GM19023 (cell line): ENCODE measurements around the gene CARD10.

Experiments
- ATAC-seq: cut with Tn5 transposase; IDR thresholded peaks from one replicate; pipeline ENCODE4 v1.9.1; 2021; ENCODE audit warnings: mild to moderate bottlenecking, moderate library complexity; ENCODE audit not compliant: unreplicated experiment

CARD10 gene, protein sequence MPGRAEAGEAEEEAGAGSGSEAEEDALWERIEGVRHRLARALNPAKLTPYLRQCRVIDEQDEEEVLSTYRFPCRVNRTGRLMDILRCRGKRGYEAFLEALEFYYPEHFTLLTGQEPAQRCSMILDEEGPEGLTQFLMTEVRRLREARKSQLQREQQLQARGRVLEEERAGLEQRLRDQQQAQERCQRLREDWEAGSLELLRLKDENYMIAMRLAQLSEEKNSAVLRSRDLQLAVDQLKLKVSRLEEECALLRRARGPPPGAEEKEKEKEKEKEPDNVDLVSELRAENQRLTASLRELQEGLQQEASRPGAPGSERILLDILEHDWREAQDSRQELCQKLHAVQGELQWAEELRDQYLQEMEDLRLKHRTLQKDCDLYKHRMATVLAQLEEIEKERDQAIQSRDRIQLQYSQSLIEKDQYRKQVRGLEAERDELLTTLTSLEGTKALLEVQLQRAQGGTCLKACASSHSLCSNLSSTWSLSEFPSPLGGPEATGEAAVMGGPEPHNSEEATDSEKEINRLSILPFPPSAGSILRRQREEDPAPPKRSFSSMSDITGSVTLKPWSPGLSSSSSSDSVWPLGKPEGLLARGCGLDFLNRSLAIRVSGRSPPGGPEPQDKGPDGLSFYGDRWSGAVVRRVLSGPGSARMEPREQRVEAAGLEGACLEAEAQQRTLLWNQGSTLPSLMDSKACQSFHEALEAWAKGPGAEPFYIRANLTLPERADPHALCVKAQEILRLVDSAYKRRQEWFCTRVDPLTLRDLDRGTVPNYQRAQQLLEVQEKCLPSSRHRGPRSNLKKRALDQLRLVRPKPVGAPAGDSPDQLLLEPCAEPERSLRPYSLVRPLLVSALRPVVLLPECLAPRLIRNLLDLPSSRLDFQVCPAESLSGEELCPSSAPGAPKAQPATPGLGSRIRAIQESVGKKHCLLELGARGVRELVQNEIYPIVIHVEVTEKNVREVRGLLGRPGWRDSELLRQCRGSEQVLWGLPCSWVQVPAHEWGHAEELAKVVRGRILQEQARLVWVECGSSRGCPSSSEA

DNA sequence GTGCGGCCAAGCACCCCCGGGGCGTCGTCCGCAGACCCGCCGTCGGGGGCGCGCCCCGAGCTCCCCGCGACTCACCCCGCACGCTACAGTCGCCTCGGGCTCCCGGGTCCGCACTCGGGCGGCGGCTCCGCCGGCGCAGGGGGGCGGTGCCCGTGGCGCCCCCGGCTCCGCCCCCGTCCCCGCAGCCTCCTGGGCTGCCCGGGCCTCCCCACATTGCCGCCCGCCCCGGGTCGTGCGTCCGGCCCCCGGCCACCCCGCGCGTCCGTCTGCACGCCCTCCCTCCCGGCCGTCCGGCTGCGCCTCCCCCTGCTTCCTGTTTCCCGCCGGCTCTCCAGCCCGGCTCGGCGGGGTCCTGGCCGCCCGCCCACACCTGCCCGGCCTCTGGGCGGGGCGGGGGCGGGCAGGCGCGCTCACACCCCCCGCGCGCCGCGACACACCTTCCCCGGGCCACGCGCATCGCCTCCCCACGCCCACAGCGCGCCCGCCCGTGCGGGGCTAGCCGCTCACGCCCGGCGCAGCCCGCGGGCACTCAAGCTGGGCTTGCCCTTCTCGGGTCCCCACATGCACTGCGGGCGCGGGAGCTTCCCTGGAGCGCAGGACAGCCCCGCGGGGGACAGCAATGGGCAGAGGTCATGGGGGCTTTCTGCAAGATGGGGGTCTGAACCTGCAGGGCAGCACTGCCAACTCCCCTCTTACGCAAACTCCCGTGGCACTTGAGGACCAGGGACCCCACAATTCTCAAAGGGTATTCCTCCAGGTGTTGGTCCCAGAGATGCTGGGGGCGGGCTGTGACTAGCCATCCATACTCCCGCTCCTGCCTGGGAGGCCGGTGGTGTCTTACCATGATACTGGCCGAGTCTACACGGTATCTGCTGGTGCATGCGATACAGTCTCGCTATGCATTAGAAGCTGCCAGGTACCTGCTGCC lies at the start of gene CARD10:
CARD10 (minus strand) TSS at position 148 of the 928 bp plus-strand sequence. CDS start 215 bp downstream, outside the sequence.
- ATAC-seq, result no peak

DNA sequence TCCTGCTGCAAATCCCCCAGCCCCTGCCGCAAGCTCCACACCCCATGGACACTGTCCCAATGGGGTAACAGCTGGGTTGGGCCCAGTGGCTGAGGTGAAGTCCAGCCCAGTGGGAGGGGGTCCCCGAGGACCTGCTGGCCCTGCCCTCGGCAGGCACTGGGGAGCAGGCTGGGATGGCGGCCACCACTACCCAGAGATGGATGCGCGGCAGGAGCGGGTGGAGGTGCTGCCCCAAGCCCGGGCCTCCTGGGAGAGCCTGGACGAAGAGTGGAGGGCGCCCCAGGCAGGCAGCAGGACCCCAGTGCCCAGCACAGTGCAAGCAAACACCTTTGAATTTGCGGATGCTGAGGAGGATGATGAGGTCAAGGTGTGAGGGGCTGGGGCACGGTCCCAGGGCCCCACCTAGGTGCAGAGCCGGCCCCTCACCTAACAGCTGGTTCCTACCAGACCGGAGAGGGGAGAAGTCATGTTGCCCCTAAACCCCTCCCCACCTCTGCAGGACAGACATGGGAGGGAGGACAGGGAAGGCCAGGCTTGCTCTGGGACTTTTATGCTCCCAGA lies 49.3 kb upstream of the CARD10 start:
- no peak for ATAC-seq

DNA sequence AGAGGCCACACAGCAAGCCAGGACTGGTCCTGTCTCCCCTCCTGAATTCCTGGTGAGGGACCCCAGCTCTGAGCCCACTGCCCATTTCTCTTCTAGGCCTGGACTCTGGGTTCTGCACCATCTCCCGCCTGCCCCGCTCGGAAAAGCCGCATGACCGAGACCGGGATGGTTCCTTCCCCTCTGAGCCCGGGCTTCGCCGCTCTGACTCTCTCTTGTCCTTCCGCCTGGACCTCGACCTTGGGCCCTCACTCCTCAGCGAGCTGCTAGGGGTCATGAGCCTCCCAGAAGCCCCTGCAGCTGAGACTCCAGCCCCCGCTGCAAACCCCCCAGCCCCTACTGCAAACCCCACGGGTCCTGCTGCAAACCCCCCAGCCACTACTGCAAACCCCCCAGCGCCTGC lies 48.8 kb upstream of the CARD10 start:
- ATAC-seq, result no peak

DNA sequence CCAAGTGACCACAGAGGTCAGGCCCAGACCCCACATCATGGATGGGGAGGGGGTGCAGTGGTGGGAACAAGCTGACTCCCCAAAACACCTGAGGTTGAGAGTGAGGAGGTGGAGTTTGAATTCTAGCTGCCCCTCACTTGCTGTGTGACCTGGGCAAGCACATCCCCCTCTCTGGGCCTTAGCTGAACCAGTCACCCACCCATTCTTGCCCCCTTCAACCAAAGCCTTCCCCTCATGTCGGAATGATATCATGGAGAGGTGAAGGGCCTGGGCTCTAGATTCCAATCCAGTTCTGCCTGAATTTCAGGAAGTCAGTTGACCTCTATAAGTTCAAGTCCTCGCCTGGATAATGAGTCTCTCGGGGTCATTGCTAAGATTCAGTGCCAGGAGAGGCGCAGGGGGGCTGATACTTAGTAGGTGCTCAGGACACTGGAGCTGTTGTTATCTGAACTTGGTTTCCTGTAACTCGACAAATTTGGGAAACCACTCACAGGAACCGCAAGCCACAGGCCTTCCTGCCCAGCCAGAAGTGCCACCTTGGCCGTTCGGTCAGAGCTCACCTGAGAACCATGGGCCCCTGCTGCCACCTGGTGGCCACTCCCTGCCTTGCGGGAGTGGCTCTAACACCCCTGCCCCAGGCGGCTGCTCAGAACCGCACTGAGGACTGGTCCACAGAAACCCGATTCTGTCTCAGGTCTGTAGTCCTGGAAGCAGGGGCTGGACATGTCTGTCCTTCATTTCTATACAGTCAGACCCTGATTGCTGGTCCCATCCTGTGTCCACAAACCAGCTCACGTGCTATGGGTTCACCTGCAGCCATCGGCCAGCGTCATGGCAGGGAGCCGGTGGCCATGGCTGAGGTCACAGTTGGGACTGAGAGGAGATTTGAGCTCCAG lies 47.9 kb upstream of the CARD10 start:
- ATAC-seq, result no peak

DNA sequence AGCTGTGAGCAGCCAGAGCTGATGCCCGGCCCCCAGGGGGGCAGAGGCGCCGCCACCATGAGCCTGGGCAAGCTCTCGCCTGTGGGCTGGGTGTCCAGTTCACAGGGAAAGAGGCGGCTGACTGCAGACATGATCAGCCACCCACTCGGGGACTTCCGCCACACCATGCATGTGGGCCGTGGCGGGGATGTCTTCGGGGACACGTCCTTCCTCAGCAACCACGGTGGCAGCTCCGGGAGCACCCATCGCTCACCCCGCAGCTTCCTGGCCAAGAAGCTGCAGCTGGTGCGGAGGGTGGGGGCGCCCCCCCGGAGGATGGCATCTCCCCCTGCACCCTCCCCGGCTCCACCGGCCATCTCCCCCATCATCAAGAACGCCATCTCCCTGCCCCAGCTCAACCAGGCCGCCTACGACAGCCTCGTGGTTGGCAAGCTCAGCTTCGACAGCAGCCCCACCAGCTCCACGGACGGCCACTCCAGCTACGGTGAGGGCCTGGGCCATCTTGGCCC lies 47.2 kb upstream of the CARD10 start:
- no peak for ATAC-seq

DNA sequence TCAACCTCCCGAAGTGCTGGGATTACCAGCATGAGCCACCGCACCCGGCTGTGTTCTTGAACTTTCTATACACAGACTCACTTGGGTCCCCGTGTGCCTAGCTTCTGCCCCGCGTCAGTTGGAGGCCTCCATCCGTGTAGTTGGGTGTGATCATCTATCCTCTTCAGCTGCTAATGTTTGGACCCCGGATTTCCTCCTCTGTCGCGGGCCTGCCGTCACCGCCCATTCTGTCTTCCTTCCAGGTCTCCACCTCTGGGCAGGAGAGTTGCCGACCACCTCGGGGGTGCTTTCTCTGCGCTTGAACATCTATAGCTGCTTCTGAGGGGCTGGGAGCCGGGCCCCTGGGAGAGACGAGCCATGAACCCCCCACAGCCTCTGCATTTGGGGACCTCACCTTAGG lies 46.6 kb upstream of the CARD10 start:
- no peak for ATAC-seq

DNA sequence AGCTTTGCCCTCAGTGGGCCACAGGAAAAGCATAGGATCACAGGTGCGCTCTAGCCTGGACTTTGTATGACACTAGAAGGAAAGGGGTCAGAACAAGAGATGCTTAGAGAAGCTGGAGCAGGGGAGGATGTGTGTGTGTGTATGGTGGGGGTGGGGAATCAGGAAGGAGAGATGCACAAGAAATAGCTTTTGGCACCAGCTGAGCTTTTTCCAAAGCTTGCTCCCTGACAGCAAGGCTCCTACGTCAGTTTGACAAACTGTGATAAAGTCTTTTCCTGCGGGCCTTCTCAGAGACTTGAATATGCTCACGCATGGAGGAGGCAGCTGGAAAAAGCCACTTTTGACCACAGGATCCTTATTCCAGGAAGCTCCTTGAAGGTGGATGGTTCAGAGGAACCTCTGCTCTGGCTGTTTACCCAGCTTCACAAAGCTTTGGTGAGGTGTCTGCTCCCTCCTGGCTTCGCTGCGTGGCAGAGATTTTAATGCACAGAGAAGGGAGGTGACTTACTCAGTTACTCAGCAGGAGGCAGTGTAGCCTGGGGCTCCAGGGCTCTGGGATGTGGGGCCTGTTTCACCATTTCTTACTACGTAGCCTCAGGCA lies 45.0 kb upstream of the CARD10 start:
- ATAC-seq, result no peak

DNA sequence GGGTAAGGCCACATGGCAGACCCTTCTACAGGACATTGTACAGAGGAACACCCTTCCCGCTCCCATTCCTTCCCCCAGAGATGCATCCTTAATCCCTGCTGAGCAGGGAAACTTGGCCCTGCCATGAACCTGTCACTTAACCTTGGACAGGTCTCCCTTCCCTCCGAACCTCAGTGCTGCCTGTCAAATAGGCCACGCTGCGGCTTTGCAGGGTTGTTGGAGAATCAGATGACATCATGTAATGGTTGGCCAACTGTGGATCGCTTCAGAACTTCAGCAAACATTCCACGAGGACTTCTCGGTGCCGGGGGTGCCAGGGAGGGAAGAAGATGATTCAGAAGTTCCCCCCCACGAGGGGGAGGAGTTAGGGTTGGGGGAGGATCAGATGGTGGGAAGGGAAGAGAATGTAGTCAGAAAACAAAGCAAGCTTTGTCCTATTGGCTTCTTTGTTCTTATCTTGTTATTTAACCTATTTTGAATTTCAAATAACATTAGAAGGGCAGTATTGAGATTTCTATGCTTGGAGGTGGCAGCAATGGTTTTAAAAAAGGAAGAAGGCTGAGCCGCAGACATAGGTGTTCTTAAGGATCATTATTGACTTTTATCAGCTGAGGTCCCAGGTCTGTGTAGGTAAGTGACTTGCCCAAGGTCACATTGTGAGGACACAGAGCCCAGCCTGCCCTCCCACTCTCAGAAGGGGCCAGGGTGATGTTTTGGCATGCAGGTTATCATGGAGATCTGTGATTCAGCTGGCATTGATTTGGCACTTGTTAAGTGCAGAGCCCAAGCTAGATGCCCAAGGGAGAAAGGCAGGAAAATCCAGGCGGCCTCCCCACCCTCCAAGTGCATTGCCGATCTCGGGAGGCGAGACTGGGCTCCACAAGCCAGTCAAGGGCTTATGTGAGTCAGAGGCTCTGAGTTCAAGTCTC lies 44.2 kb upstream of the CARD10 start:
- ATAC-seq, result no peak

DNA sequence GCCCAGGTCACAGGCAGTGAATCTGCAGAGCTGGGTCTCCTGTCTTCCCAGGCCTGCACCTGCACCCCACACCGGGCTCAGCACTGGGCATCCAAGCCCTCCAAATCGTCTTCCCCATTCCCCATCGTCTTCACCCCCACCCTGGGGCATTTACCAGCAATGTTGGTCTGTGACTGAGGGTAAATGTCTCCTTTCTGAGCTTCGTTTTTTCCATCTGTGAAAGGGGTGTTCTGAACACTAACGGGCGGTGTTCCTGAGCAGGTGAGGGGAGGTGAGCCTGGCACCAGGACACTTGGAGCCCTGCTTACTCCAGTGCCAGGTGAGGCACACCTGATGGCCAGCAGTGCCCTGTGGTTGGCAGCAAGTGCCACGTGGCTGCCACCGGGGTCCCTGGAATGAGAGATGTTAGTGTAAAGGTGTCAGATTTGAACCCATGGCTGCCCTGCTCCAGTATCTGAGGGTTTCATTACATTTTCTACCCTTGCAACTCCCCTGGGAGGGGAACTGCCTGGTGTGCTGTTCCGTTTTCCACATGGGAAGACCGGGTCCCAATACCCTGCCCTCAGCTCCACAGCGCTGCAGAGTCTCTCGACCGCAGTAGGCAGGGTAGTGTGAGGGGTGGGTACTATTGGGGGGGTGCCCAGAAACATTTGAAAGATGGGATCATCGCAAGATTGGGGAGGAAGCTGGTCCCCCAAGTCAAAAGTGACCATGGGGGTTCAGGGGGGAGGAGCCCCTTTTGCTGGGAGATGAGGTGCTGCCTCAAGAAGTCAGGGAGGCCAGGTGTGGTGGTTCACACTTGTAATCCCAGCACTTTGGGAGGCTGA lies 43.0 kb upstream of the CARD10 start:
- ATAC-seq, result no peak

DNA sequence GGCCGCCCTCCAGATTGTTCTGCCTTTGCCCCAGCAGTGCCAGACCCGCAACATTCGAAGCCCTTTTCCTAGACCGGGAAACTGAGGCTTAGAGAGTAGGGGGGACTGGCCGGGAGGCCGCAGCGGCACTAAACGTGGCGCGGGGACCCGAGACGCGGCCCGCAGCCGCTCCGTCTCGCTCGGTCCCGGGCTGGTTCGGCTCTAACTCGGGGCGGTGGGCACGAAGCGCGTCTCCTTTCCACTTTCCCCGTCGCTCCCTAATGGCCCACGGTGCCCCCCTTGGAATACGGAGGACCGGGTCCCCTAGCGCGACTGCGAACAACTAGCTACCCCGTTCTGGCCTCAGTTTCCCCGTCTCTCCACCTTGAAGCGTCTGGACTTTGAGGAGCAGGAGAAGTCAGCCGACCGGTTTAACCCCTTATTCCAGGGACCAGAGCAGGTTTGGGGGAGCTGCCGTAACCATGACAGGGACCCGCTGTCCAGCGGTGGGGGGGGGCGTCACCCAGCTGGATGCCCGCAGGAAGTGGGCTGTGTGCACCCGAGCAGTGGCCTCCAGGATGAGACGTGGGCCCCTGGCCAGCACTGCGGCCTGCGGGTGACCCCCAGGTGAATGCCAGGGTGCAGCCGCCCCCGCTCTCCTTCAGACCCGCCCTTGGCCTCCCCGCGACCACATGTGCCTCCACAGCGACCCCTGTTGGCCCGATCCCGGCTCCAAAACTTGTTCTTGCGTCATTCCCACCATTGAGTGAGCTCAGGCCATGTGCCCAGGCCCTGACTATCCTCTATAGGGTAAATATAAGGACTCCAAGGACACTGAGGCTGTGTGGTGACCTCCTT lies 42.2 kb upstream of the CARD10 start:
- ATAC-seq, result no peak

DNA sequence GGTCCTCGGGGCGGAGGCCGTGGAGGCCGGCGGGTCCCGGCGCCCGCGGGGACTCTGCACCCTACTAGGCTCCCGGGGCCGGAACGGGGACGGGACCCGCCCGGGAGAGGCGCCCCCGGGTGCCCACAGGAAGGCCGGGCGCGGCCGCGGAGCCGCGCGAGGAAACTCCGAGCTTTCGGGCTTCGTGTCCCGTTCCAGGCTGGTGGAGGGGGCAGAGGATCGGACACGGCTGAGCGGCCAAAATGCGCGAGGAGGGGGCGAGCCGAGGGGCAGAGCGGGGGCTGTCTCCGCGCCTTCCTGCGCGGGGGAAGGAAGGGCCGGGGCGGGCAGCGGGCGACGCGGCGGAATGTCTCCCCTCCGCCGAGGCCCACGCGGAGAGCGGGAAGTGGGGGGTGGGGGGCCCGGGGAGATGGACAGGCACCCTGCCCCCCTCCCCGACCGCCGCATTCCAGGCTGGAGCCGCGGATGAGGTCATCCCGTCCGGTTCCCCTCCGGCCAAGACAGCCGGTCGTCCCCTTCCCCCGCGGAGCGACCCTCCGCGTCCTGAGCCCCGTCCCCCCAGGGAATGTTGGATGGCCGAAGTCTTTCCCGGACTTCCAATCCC lies 41.5 kb upstream of the CARD10 start:
- no peak for ATAC-seq

DNA sequence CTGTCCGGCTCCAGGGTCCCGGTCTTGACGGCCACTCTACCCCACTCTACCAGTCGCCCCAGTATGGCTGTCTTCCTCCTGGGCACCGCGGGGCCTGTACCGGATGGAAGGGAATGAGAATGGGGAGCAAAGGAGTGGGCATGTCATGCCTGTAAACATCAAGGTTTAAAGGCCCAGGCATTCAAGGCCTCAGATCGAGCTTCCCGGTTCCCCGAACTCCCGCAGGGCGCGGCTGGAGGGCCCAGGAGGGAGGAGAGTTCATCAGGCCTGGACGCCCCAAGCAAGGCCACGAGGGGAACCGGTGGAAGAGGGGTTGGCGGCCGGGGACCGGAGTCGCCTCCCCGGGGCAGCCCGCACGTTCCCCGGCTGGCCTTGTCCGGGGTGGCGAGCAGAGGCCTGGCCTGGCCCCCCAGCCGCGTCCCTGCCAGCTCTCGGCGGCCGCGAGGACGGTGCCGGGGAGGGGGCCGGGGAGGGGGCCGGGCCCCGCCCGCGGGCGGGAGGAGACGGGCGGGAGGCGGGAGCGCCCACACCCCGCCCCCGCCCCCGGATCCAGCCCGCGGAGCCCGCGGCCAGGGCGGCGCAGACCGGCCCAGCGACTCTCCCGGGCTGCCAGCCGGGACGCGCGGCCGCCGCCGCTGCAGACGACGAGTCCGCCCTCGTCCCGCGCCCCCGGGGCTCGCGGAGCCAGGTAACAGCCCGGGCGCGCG lies 40.8 kb upstream of the CARD10 start, which contains the start of gene CDC42EP1:
CDC42EP1 (plus strand) TSS at position 580 of the 707 bp plus-strand sequence. CDS start 5,870 bp downstream, outside the sequence.
- ATAC-seq, result no peak

DNA sequence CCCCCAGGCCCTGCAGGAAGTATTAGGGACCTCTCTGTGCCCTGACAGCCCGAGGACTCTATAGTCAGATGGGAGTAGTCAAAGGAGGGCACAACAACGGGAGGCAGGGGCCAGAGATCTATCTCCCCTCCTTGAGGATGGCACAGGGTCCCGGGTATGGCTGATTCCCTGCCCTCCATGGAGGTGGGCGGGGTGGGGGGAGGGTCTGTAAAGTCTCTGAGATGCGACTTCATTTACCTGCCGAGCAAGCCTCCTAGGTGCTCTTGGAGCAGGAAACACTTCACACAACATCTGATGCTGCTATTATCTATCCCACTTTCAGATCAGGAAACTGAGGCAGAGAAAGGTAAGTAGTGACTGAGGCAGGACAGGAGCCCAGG lies 40.3 kb upstream of the CARD10 start:
- ATAC-seq, result no peak

DNA sequence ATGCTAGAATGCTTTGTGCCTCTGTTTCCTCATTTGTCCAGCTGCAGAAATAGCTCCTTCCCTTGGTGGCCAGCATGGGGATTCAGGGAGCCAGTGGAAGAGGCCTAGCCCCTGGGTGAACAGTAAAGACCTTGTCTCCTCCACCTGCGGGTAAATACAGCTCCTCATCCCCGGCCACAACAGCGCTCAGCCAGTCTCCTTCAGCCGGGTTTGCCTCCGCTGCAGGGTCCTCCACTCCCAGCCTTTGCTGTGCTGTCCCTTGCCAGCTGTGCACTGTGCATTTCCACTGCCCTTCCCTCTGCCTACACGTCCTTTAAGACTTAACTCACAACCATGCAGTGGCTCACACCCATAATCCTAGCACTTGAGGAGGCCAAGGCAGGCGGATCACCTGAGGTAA lies 39.6 kb upstream of the CARD10 start:
- no peak for ATAC-seq
